Liver (tissue), 9 donors: ENCODE measurements around the gene MYO9B. TPM values are rescaled to one million over a fixed set of nuclear protein-coding genes. Genes with fewer than 3 reads are reported as not detected.

Experiments used
- DNase-seq: peaks from one replicate; pipeline ENCODE4 v3.0.0-alpha.2; 2017; ENCODE audit warnings: low spot score
- H3K27ac ChIP-seq, 2 donors: one replicate each; pipeline ENCODE4 v1.7.0; 2013; ENCODE audit warnings: inconsistent platforms in 2 of 2, low read length in 2 of 2, control low read depth in 1 of 2, low read depth in 1 of 2, mild to moderate bottlenecking in 1 of 2
- H3K27me3 ChIP-seq, 4 donors: one replicate each; pipeline versions ENCODE4 v1.6.1 to v1.7.0; 2013; ENCODE audit warnings: low read length in 3 of 4, inconsistent platforms in 1 of 4, mild to moderate bottlenecking in 1 of 4, moderate library complexity in 1 of 4; ENCODE audit not compliant: control insufficient read depth in 4 of 4, insufficient read depth in 4 of 4
- H3K36me3 ChIP-seq, 4 donors: one replicate each; pipeline versions ENCODE4 v1.6.1 to v1.7.0; 2013; ENCODE audit warnings: low read length in 3 of 4, mild to moderate bottlenecking in 3 of 4, low read depth in 1 of 4, moderate library complexity in 1 of 4; ENCODE audit not compliant: control insufficient read depth in 4 of 4, insufficient read depth in 3 of 4
- H3K4me1 ChIP-seq, 4 donors: one replicate each; pipeline versions ENCODE4 v1.6.1 to v1.7.0; 2013; ENCODE audit warnings: low read length in 3 of 4, mild to moderate bottlenecking in 3 of 4, moderate library complexity in 1 of 4; ENCODE audit not compliant: control insufficient read depth in 4 of 4, insufficient read depth in 4 of 4
- H3K4me3 ChIP-seq, 3 donors: one replicate each; pipeline versions ENCODE4 v1.6.1 to v1.7.0; 2013; ENCODE audit warnings: low read length in 3 of 3, control low read depth in 1 of 3, low read depth in 1 of 3, mild to moderate bottlenecking in 1 of 3
- H3K9ac ChIP-seq, 2 donors: one replicate each; pipeline ENCODE4 v1.7.0; 2013; ENCODE audit warnings: low read length in 2 of 2, mild to moderate bottlenecking in 2 of 2, moderate library complexity in 2 of 2, control low read depth in 1 of 2, low read depth in 1 of 2
- H3K9me3 ChIP-seq, 4 donors: one replicate each; pipeline versions ENCODE4 v1.6.1 to v1.7.0; 2013; ENCODE audit warnings: low read length in 3 of 4; ENCODE audit not compliant: control insufficient read depth in 4 of 4
- EGR1 ChIP-seq, 2 donors: IDR thresholded peaks; 2 replicates each; pipeline ENCODE4 v1.6.1; 2016 to 2018; ENCODE audit warnings: antibody characterized with exemption in 2 of 2, low read depth in 2 of 2
- FOXA1 ChIP-seq: IDR thresholded peaks from 2 replicates; pipeline ENCODE4 v1.6.1; 2016; ENCODE audit warnings: antibody characterized with exemption
- FOXA2 ChIP-seq: IDR thresholded peaks from 2 replicates; pipeline ENCODE4 v1.6.1; 2016; ENCODE audit warnings: antibody characterized with exemption
- GABPA ChIP-seq, 2 donors: IDR thresholded peaks in 1 of 2; conservative IDR thresholded peaks in 1 of 2; 2 replicates each; pipeline ENCODE4 v1.6.1; 2016; ENCODE audit warnings: antibody characterized with exemption in 2 of 2, mild to moderate bottlenecking in 1 of 2, moderate library complexity in 1 of 2
- HNF4A ChIP-seq, 2 donors: conservative IDR thresholded peaks; 2 replicates each; pipeline ENCODE4 v1.6.1; 2016; ENCODE audit warnings: antibody characterized with exemption in 2 of 2, mild to moderate bottlenecking in 2 of 2
- HNF4G ChIP-seq: IDR thresholded peaks from 2 replicates; pipeline ENCODE4 v1.6.1; 2016; ENCODE audit warnings: antibody characterized with exemption
- JUND ChIP-seq, 2 donors: IDR thresholded peaks; 2 replicates each; pipeline ENCODE4 v1.6.1; 2016; ENCODE audit warnings: antibody characterized with exemption in 2 of 2
- NR2F2 ChIP-seq: IDR thresholded peaks from 2 replicates; pipeline ENCODE4 v1.6.1; 2016; ENCODE audit warnings: antibody characterized with exemption
- RAD21 ChIP-seq, 2 donors: IDR thresholded peaks; 2 replicates each; pipeline ENCODE4 v1.6.1; 2016; ENCODE audit warnings: antibody characterized with exemption in 2 of 2, mild to moderate bottlenecking in 2 of 2
- TAF1 ChIP-seq: conservative IDR thresholded peaks from 2 replicates; pipeline ENCODE4 v1.6.1; 2016; ENCODE audit warnings: antibody characterized with exemption, mild to moderate bottlenecking
- YY1 ChIP-seq: IDR thresholded peaks from 2 replicates; pipeline ENCODE4 v1.6.1; 2016; ENCODE audit warnings: antibody characterized with exemption, mild to moderate bottlenecking
- WGBS: extraction: QIAGEN DNeasy Blood & Tissue Kit; methylation state at CpG from one replicate; pipeline ENCODE4 v1.1.7; 2013; 5-methylcytosine and 5-hydroxymethylcytosine counted together
- polyA plus RNA-seq, 2 donors: library from polyadenylated mRNA; stranded (reverse) in 1 of 2; unstranded in 1 of 2; fragments of 200-250 nt in 1 of 2; fragments of >200 nt in 1 of 2; fragmentation: Nextera tagmentation in 1 of 2; extraction: Ambion mirVana in 1 of 2; gene quantifications; one replicate each; pipeline versions ENCODE4 v1.2.1 to v1.2.3, GENCODE V29; 2013 to 2015
- total RNA-seq, 2 donors: library from RNA; depleted of rRNA; stranded (reverse); fragments of >200 nt; gene quantifications; one replicate each; pipeline ENCODE4 v1.2.3, GENCODE V29; 2014
- TF ChIP-seq, protein P1 (sequence below): IDR thresholded peaks from 2 replicates; pipeline ENCODE4 v1.6.1; 2016; ENCODE audit warnings: antibody characterized with exemption, mild to moderate bottlenecking
- TF ChIP-seq, protein P2 (sequence below): IDR thresholded peaks from 2 replicates; pipeline ENCODE4 v1.6.1; 2016; ENCODE audit warnings: antibody characterized with exemption
- TF ChIP-seq, protein P3 (sequence below): fragments of 150-350 bp; IDR thresholded peaks from 2 replicates; pipeline ENCODE4 v1.5.1; 2017; ENCODE audit warnings: improper control_type of control experiment, low read depth, low read length; ENCODE audit not compliant: missing input control
- TF ChIP-seq, protein P4 (sequence below): IDR thresholded peaks from 2 replicates; pipeline ENCODE4 v1.6.1; 2016; ENCODE audit warnings: antibody characterized with exemption
- TF ChIP-seq, protein P5 (sequence below): IDR thresholded peaks from 2 replicates; pipeline ENCODE4 v1.6.1; 2016; ENCODE audit warnings: antibody characterized with exemption
- donor health status: healthy.
- donor health status: healthy.
- donor health status: healthy.
- donor health status: healthy.
- donor health status: healthy.

Gene MYO9B
- total and polyA plus RNA-seq, 4 donors = 9.1 to 32.5 (median 21.0) TPM

DNA sequence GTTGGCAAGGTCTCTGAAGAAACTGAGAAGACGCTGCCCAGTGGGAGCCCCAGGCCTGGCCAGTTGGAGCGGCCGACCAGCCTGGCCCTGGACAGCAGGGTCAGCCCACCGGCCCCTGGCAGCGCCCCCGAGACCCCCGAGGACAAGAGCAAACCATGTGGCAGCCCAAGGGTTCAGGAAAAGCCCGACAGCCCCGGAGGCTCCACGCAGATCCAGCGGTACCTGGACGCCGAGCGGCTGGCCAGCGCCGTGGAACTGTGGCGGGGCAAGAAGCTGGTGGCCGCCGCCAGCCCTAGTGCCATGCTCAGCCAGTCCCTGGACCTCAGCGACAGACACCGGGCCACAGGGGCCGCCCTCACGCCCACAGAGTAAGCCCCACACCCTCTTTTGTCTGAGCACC lies 119.5 kb downstream of the MYO9B start:
- no peak for DNase-seq
- Histone ChIP-seq H3K4me3 (no peak overlapping the region), H3K4me1 (peaks cover 0 to 2% (median 2%) of the 10 kb centered on the region in 4 donors), H3K36me3 (peaks cover 4 to 64% (median 23%) of the 10 kb centered on the region in 4 donors), H3K9ac (no peak overlapping the region), H3K27ac (no peak overlapping the region), H3K27me3 (no peaks in the 10 kb centered on the region), H3K9me3 (no peaks in the 10 kb centered on the region)
- TF ChIP-seq, protein P1, sequence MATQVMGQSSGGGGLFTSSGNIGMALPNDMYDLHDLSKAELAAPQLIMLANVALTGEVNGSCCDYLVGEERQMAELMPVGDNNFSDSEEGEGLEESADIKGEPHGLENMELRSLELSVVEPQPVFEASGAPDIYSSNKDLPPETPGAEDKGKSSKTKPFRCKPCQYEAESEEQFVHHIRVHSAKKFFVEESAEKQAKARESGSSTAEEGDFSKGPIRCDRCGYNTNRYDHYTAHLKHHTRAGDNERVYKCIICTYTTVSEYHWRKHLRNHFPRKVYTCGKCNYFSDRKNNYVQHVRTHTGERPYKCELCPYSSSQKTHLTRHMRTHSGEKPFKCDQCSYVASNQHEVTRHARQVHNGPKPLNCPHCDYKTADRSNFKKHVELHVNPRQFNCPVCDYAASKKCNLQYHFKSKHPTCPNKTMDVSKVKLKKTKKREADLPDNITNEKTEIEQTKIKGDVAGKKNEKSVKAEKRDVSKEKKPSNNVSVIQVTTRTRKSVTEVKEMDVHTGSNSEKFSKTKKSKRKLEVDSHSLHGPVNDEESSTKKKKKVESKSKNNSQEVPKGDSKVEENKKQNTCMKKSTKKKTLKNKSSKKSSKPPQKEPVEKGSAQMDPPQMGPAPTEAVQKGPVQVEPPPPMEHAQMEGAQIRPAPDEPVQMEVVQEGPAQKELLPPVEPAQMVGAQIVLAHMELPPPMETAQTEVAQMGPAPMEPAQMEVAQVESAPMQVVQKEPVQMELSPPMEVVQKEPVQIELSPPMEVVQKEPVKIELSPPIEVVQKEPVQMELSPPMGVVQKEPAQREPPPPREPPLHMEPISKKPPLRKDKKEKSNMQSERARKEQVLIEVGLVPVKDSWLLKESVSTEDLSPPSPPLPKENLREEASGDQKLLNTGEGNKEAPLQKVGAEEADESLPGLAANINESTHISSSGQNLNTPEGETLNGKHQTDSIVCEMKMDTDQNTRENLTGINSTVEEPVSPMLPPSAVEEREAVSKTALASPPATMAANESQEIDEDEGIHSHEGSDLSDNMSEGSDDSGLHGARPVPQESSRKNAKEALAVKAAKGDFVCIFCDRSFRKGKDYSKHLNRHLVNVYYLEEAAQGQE = no peak
- no peak for TF ChIP-seq GABPA (IDR thresholded peaks at IDR 0.05 in 1 of 2, conservative IDR thresholded peaks at IDR 0.05 in 1 of 2)
- no peak for TF ChIP-seq YY1
- TF ChIP-seq TAF1 = no peak
- no peak for TF ChIP-seq NR2F2
- no peak for TF ChIP-seq EGR1 (IDR thresholded peaks at IDR 0.05; ENCODE audit: low read depth in 2 of 2)
- TF ChIP-seq FOXA2 = no peak
- TF ChIP-seq HNF4G = no peak
- TF ChIP-seq RAD21 (IDR thresholded peaks at IDR 0.05) = no peak
- TF ChIP-seq, protein P2, sequence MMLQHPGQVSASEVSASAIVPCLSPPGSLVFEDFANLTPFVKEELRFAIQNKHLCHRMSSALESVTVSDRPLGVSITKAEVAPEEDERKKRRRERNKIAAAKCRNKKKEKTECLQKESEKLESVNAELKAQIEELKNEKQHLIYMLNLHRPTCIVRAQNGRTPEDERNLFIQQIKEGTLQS = no peak
- TF ChIP-seq FOXA1 = no peak
- TF ChIP-seq HNF4A (conservative IDR thresholded peaks at IDR 0.05) = no peak
- TF ChIP-seq, protein P3, sequence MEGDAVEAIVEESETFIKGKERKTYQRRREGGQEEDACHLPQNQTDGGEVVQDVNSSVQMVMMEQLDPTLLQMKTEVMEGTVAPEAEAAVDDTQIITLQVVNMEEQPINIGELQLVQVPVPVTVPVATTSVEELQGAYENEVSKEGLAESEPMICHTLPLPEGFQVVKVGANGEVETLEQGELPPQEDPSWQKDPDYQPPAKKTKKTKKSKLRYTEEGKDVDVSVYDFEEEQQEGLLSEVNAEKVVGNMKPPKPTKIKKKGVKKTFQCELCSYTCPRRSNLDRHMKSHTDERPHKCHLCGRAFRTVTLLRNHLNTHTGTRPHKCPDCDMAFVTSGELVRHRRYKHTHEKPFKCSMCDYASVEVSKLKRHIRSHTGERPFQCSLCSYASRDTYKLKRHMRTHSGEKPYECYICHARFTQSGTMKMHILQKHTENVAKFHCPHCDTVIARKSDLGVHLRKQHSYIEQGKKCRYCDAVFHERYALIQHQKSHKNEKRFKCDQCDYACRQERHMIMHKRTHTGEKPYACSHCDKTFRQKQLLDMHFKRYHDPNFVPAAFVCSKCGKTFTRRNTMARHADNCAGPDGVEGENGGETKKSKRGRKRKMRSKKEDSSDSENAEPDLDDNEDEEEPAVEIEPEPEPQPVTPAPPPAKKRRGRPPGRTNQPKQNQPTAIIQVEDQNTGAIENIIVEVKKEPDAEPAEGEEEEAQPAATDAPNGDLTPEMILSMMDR = no peak
- TF ChIP-seq, protein P4, sequence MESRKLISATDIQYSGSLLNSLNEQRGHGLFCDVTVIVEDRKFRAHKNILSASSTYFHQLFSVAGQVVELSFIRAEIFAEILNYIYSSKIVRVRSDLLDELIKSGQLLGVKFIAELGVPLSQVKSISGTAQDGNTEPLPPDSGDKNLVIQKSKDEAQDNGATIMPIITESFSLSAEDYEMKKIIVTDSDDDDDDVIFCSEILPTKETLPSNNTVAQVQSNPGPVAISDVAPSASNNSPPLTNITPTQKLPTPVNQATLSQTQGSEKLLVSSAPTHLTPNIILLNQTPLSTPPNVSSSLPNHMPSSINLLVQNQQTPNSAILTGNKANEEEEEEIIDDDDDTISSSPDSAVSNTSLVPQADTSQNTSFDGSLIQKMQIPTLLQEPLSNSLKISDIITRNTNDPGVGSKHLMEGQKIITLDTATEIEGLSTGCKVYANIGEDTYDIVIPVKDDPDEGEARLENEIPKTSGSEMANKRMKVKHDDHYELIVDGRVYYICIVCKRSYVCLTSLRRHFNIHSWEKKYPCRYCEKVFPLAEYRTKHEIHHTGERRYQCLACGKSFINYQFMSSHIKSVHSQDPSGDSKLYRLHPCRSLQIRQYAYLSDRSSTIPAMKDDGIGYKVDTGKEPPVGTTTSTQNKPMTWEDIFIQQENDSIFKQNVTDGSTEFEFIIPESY = no peak
- 97% methylated on average over 23 of the region's 23 CpGs for WGBS

DNA sequence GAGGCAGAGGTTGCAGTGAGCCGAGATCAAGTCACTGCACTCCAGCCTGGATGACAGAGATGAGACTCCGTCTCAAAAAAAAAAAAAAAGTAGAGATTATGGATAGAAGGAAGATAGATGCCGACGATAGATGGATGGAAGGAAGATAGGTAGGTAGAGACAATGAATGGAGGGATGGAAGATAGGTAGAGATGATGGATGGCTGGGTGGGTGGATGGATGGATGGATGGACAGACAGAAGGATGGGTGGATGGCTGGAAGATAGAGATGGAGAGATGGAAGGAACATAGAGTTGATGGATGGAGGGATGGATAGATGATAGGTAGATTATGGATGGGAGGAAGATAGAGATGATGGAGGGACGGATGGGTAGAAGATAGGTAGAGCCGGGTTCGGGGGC lies 121.0 kb downstream of the MYO9B start:
- Histone ChIP-seq H3K9ac (no peak overlapping the region), H3K9me3 (no peaks in the 10 kb centered on the region), H3K4me1 (peaks cover 0 to 15% (median 12%) of the 10 kb centered on the region in 4 donors), H3K36me3 (peaks cover 0 to 56% (median 22%) of the 10 kb centered on the region in 4 donors), H3K27ac (no peak overlapping the region), H3K4me3 (no peak overlapping the region), H3K27me3 (no peaks in the 10 kb centered on the region)
- DNase-seq = no peak
- no peak for TF ChIP-seq FOXA2
- TF ChIP-seq YY1 = no peak
- TF ChIP-seq, protein P3 = no peak
- no peak for TF ChIP-seq JUND (IDR thresholded peaks at IDR 0.05)
- TF ChIP-seq, protein P1 = no peak
- TF ChIP-seq EGR1 (IDR thresholded peaks at IDR 0.05; ENCODE audit: low read depth in 2 of 2) = no peak
- no peak for TF ChIP-seq TAF1
- TF ChIP-seq RAD21 (IDR thresholded peaks at IDR 0.05) = no peak
- TF ChIP-seq, protein P5, sequence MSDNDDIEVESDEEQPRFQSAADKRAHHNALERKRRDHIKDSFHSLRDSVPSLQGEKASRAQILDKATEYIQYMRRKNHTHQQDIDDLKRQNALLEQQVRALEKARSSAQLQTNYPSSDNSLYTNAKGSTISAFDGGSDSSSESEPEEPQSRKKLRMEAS = no peak
- no peak for TF ChIP-seq HNF4G
- WGBS = 98% methylated on average over 7 of the region's 7 CpGs
